ENCODE measurements around the gene PADI2.

Gene PADI2

DNA sequence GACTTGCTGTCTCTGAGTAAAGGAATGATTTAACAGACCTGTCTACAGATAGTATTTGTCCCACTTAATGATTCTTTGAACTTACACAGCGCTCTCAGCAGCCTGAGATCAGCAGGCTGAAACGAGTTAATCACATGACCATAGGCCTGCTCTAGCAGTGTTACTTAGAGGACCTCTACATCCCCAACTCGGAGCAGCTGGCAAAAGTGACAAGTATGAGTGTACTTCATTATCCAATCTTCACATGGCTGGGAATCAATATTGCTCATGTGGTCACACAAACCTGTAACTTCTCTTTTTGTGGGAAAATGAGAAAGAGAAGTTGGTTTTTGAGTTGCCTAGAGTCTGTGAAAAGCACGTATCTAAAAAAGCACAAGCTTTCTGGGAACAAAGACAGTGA is 96.1 kb downstream of the PADI2 start:
- Histone ChIP-seq H3K9me3 (ENCODE audit: control insufficient read depth, low read length) (no peaks in the 10 kb centered on the region), H3K4ac (ENCODE audit: low read depth in 1 of 2, low read length in 2 of 2) (no peak overlapping the region), H3K23ac (ENCODE audit: low read length in 2 of 2) (no peak overlapping the region), H3K79me1 (replicated peaks; ENCODE audit: low read length, poor library complexity, severe bottlenecking) (peaks cover 12% of the 10 kb centered on the region), H3K4me2 (ENCODE audit: low read length, poor library complexity, severe bottlenecking) (no peak overlapping the region), H3K14ac (ENCODE audit: low read length in 2 of 2) (no peak overlapping the region), H2BK15ac (ENCODE audit: low read depth, poor library complexity, severe bottlenecking) (no peak overlapping the region), H3K27me3 (ENCODE audit: control insufficient read depth in 1 of 2, insufficient read depth in 1 of 2, low read length in 2 of 2) (no peaks in the 10 kb centered on the region), H2BK120ac (ENCODE audit: low read depth, low read length) (no peak overlapping the region), H2AFZ (ENCODE audit: low read depth, low read length) (no peak overlapping the region), H4K91ac (ENCODE audit: low read length) (no peak overlapping the region), H3K27ac (ENCODE audit: low read length, poor library complexity, severe bottlenecking) (no peak overlapping the region), H3K18ac (ENCODE audit: low read depth in 1 of 2, low read length in 2 of 2) (no peak overlapping the region), H3K36me3 (ENCODE audit: control insufficient read depth in 1 of 2, insufficient read depth in 2 of 2, low read depth in 1 of 2, low read length in 2 of 2) (peaks cover 57 to 100% of the 10 kb centered on the region in 2 experiments), H3K4me1 (ENCODE audit: control insufficient read depth, insufficient read depth, low read depth, low read length) (peaks cover 2% of the 10 kb centered on the region), H2BK5ac (ENCODE audit: low read depth, low read length, poor library complexity, severe bottlenecking) (no peak overlapping the region), H2BK12ac (ENCODE audit: low read length in 2 of 2) (no peak overlapping the region), H3K9ac (ENCODE audit: low read length) (no peak overlapping the region), H2AK5ac (ENCODE audit: low read length, severe bottlenecking) (no peak overlapping the region), H3K4me3 (ENCODE audit: insufficient read depth in 1 of 2, low read depth in 1 of 2, low read length in 2 of 2) (no peak overlapping the region), H4K8ac (ENCODE audit: low read length) (no peak overlapping the region)
- no peak for DNase-seq
- 87% methylated on average over 3 of the region's 4 CpGs for WGBS

DNA sequence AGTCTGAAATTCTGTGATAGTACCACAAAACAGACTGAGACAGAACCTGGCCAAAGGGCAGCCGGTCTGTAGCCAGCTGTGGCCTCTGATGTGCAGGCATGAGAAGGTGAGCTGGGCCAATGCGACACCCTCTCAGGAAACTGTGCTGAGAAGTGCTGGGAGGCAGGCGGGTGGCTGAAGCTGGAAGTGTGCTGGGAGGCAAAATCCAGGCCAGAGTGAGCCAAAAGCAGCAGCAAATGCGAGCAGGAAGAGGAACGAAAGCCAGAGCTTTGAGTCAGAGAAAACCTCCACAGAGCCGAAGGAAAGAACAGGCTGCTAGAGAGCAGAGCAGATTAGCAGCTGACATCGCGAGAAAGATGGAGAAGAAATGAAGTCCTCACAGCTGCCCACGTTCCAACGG is 97.4 kb downstream of the PADI2 start:
- Histone ChIP-seq H2AK5ac (ENCODE audit: low read length, severe bottlenecking) (no peak overlapping the region), H2BK15ac (ENCODE audit: low read depth, poor library complexity, severe bottlenecking) (no peak overlapping the region), H3K27ac (ENCODE audit: low read length, poor library complexity, severe bottlenecking) (no peak overlapping the region), H3K14ac (ENCODE audit: low read length in 2 of 2) (no peak overlapping the region), H3K23ac (ENCODE audit: low read length in 2 of 2) (no peak overlapping the region), H3K9ac (ENCODE audit: low read length) (no peak overlapping the region), H3K4ac (ENCODE audit: low read depth in 1 of 2, low read length in 2 of 2) (no peak overlapping the region), H2BK120ac (ENCODE audit: low read depth, low read length) (no peak overlapping the region), H3K9me3 (ENCODE audit: control insufficient read depth, low read length) (no peaks in the 10 kb centered on the region), H2BK12ac (ENCODE audit: low read length in 2 of 2) (no peak overlapping the region), H3K18ac (ENCODE audit: low read depth in 1 of 2, low read length in 2 of 2) (no peak overlapping the region), H3K79me1 (replicated peaks; ENCODE audit: low read length, poor library complexity, severe bottlenecking) (peaks cover 12% of the 10 kb centered on the region), H3K27me3 (ENCODE audit: control insufficient read depth in 1 of 2, insufficient read depth in 1 of 2, low read length in 2 of 2) (no peaks in the 10 kb centered on the region), H3K4me1 (ENCODE audit: control insufficient read depth, insufficient read depth, low read depth, low read length) (peaks cover 2% of the 10 kb centered on the region), H3K4me3 (ENCODE audit: insufficient read depth in 1 of 2, low read depth in 1 of 2, low read length in 2 of 2) (no peak overlapping the region), H3K36me3 (ENCODE audit: control insufficient read depth in 1 of 2, insufficient read depth in 2 of 2, low read depth in 1 of 2, low read length in 2 of 2) (peaks cover 59 to 94% of the 10 kb centered on the region in 2 experiments), H3K4me2 (ENCODE audit: low read length, poor library complexity, severe bottlenecking) (no peak overlapping the region), H4K91ac (ENCODE audit: low read length) (no peak overlapping the region), H4K8ac (ENCODE audit: low read length) (no peak overlapping the region), H2BK5ac (ENCODE audit: low read depth, low read length, poor library complexity, severe bottlenecking) (no peak overlapping the region), H2AFZ (ENCODE audit: low read depth, low read length) (no peak overlapping the region)
- WGBS = 96% methylated on average over 10 of the region's 10 CpGs
- DNase-seq = no peak

GRCh38 chr1:17020502-17020901 is 98.7 kb downstream of the PADI2 start:
- Histone ChIP-seq H3K9me3 (ENCODE audit: control insufficient read depth, low read length) (no peaks in the 10 kb centered on the region), H2AFZ (ENCODE audit: low read depth, low read length) (no peak overlapping the region), H3K79me1 (replicated peaks; ENCODE audit: low read length, poor library complexity, severe bottlenecking) (peaks cover 9% of the 10 kb centered on the region), H3K4me3 (ENCODE audit: insufficient read depth in 1 of 2, low read depth in 1 of 2, low read length in 2 of 2) (no peak overlapping the region), H3K4ac (ENCODE audit: low read depth in 1 of 2, low read length in 2 of 2) (no peak overlapping the region), H4K91ac (ENCODE audit: low read length) (no peak overlapping the region), H2AK5ac (ENCODE audit: low read length, severe bottlenecking) (no peak overlapping the region), H2BK12ac (ENCODE audit: low read length in 2 of 2) (no peak overlapping the region), H3K9ac (ENCODE audit: low read length) (no peak overlapping the region), H2BK120ac (ENCODE audit: low read depth, low read length) (no peak overlapping the region), H2BK15ac (ENCODE audit: low read depth, poor library complexity, severe bottlenecking) (no peak overlapping the region), H3K4me2 (ENCODE audit: low read length, poor library complexity, severe bottlenecking) (no peak overlapping the region), H3K4me1 (ENCODE audit: control insufficient read depth, insufficient read depth, low read depth, low read length) (peaks cover 6% of the 10 kb centered on the region), H3K36me3 (ENCODE audit: control insufficient read depth in 1 of 2, insufficient read depth in 2 of 2, low read depth in 1 of 2, low read length in 2 of 2) (peaks cover 49 to 80% of the 10 kb centered on the region in 2 experiments), H2BK5ac (ENCODE audit: low read depth, low read length, poor library complexity, severe bottlenecking) (no peak overlapping the region), H3K27ac (ENCODE audit: low read length, poor library complexity, severe bottlenecking) (no peak overlapping the region), H3K18ac (ENCODE audit: low read depth in 1 of 2, low read length in 2 of 2) (no peak overlapping the region), H3K27me3 (ENCODE audit: control insufficient read depth in 1 of 2, insufficient read depth in 1 of 2, low read length in 2 of 2) (no peaks in the 10 kb centered on the region), H3K14ac (ENCODE audit: low read length in 2 of 2) (no peak overlapping the region), H4K8ac (ENCODE audit: low read length) (no peak overlapping the region), H3K23ac (ENCODE audit: low read length in 2 of 2) (no peak overlapping the region)
- 100% methylated on average over 1 of the region's 2 CpGs for WGBS
- no peak for DNase-seq

DNA sequence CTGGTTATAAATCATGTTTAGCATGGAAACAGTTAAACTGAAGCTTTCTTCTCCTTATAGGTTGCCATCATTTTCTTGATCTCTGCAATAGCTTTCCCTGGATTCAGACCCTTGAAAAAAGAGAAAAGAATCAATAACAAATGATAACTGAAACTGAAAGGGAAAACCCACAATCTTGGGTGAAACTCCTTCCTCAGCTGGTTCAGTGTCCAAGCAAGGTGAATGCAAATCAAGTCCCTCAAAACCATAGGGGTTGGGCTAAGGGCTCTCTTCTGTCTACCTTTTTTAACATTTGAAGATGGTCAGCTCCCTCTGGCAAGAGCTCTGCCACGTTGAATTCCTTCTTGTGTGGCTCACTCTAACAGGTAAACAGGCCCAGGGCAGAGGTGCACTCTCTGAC is 100.4 kb downstream of the PADI2 start:
- Histone ChIP-seq H3K27ac (ENCODE audit: low read length, poor library complexity, severe bottlenecking) (no peak overlapping the region), H2BK120ac (ENCODE audit: low read depth, low read length) (no peak overlapping the region), H2AFZ (ENCODE audit: low read depth, low read length) (no peak overlapping the region), H3K9me3 (ENCODE audit: control insufficient read depth, low read length) (no peaks in the 10 kb centered on the region), H2BK12ac (ENCODE audit: low read length in 2 of 2) (no peak overlapping the region), H3K79me1 (replicated peaks; ENCODE audit: low read length, poor library complexity, severe bottlenecking) (peaks cover 6% of the 10 kb centered on the region), H2AK5ac (ENCODE audit: low read length, severe bottlenecking) (peak overlapping the region; percentile 13), H4K8ac (ENCODE audit: low read length) (no peak overlapping the region), H3K14ac (ENCODE audit: low read length in 2 of 2) (no peak overlapping the region), H3K36me3 (ENCODE audit: control insufficient read depth in 1 of 2, insufficient read depth in 2 of 2, low read depth in 1 of 2, low read length in 2 of 2) (peaks cover 42 to 64% of the 10 kb centered on the region in 2 experiments), H3K4ac (ENCODE audit: low read depth in 1 of 2, low read length in 2 of 2) (no peak overlapping the region), H3K4me1 (ENCODE audit: control insufficient read depth, insufficient read depth, low read depth, low read length) (peaks cover 16% of the 10 kb centered on the region), H3K9ac (ENCODE audit: low read length) (no peak overlapping the region), H3K18ac (ENCODE audit: low read depth in 1 of 2, low read length in 2 of 2) (no peak overlapping the region), H3K4me2 (ENCODE audit: low read length, poor library complexity, severe bottlenecking) (no peak overlapping the region), H4K91ac (ENCODE audit: low read length) (no peak overlapping the region), H2BK5ac (ENCODE audit: low read depth, low read length, poor library complexity, severe bottlenecking) (no peak overlapping the region), H3K4me3 (ENCODE audit: insufficient read depth in 1 of 2, low read depth in 1 of 2, low read length in 2 of 2) (no peak overlapping the region), H3K23ac (ENCODE audit: low read length in 2 of 2) (no peak overlapping the region), H2BK15ac (ENCODE audit: low read depth, poor library complexity, severe bottlenecking) (no peak overlapping the region), H3K27me3 (ENCODE audit: control insufficient read depth in 1 of 2, insufficient read depth in 1 of 2, low read length in 2 of 2) (no peaks in the 10 kb centered on the region)
- WGBS = 65% methylated on average over 1 of the region's 1 CpG
- DNase-seq = no peak

Data from mesenchymal stem cell (in vitro differentiated cells and primary cell).